Erythroblast (primary cell): Measurements from ENCODE around the gene MMRN2.

Source experiments
- DNase-seq, 2 experiments: peaks; one replicate each; lab custom pipeline; 2025; lab: John Stamatoyannopoulos, UW
- GATA1 ChIP-seq: IDR thresholded peaks from 2 replicates; pipeline ENCODE4 v1.6.1; 2011; ENCODE audit warnings: low read depth, mild to moderate bottlenecking, control low read depth, low read length, moderate library complexity
- POLR2A ChIP-seq: IDR thresholded peaks from 2 replicates; pipeline ENCODE4 v1.6.1; 2011; ENCODE audit warnings: mild to moderate bottlenecking, low read length

The MMRN2 gene

GRCh38 chr10:86932674-86933073 is 24.7 kb downstream of the MMRN2 start:
- no peak for DNase-seq
- TF ChIP-seq GATA1 (no peak), POLR2A (no peak)

GRCh38 chr10:86931872-86932271 is 25.5 kb downstream of the MMRN2 start:
- TF ChIP-seq POLR2A (no peak), GATA1 (no peak)
- no peak for DNase-seq

GRCh38 chr10:86929468-86930380 is 27.7 kb downstream of the MMRN2 start:
- TF ChIP-seq POLR2A = no peak
- TF ChIP-seq GATA1 = no peak
- DNase-seq = no peak

- TF ChIP-seq GATA1 (no peak), POLR2A (no peak)
- DNase-seq = no peak
Observed at GRCh38 chr10:86922553-86922961, 34.9 kb downstream of the MMRN2 start.

GRCh38 chr10:86918022-86918471 is 39.4 kb downstream of the MMRN2 start:
- no peak for DNase-seq
- TF ChIP-seq GATA1 (no peak), POLR2A (no peak)

GRCh38 chr10:86914734-86915133 is 42.7 kb downstream of the MMRN2 start:
- TF ChIP-seq GATA1 (no peak), POLR2A (no peak)
- no peak for DNase-seq

- DNase-seq = no peak
- TF ChIP-seq GATA1 = no peak
- no peak for TF ChIP-seq POLR2A
Observed at GRCh38 chr10:86905429-86905828, 52.0 kb downstream of the MMRN2 start.

GRCh38 chr10:86904600-86904999 is 52.8 kb downstream of the MMRN2 start:
- no peak for DNase-seq
- no peak for TF ChIP-seq GATA1
- no peak for TF ChIP-seq POLR2A

- DNase-seq = no peak
- TF ChIP-seq GATA1 = no peak
- no peak for TF ChIP-seq POLR2A
Observed at GRCh38 chr10:86900955-86901354, 56.5 kb downstream of the MMRN2 start.

- DNase-seq = peak; percentile 61 to 69
Observed at GRCh38 chr10:86899670-86900276, 57.6 kb downstream of the MMRN2 start.

GRCh38 chr10:86899132-86899531 is 58.3 kb downstream of the MMRN2 start:
- no peak for TF ChIP-seq POLR2A
- no peak for TF ChIP-seq GATA1

More at GRCh38 chr10:86899670-86900276, 57.6 kb downstream of the MMRN2 start:
- no peak for TF ChIP-seq GATA1
- no peak for TF ChIP-seq POLR2A

GRCh38 chr10:86898511-86898910 is 58.9 kb downstream of the MMRN2 start:
- TF ChIP-seq POLR2A (no peak), GATA1 (no peak)

More at GRCh38 chr10:86899132-86899531, 58.3 kb downstream of the MMRN2 start:
- no peak for DNase-seq

GRCh38 chr10:86889997-86890396 is 67.4 kb downstream of the MMRN2 start:
- DNase-seq = no peak
- no peak for TF ChIP-seq GATA1
- no peak for TF ChIP-seq POLR2A

More at GRCh38 chr10:86898511-86898910, 58.9 kb downstream of the MMRN2 start:
- DNase-seq = no peak
